Testis (tissue), 2 donors: ENCODE data around the gene TRPM3.

Source experiments
- CTCF ChIP-seq, 3 experiments: fragments of 450-650 bp in 2 of 3; fragments of 200-600 bp in 1 of 3; sonication (generic) in 1 of 3; IDR thresholded peaks; one replicate each; pipeline ENCODE4 v1.5.1; 2016 to 2019; ENCODE audit warnings: antibody characterized with exemption in 3 of 3, mild to moderate bottlenecking in 2 of 3, moderate library complexity in 1 of 3
- POLR2A ChIP-seq: fragments of 450-650 bp; IDR thresholded peaks from one replicate; pipeline ENCODE4 v1.6.1; 2017; ENCODE audit warnings: antibody characterized with exemption, mild to moderate bottlenecking, moderate library complexity

GRCh38 chr9:70488098-70488792, 633.2 kb downstream of the TRPM3 start:
- TF ChIP-seq CTCF (IDR thresholded peaks at IDR 0.05) (no peak), POLR2A (no peak)
